ENCODE data around the gene ADA.
"Not testable (repeated sequence)": the region's sequence is repeated elsewhere in the genome, so short reads cannot be mapped to it uniquely, and the experiment has no call there.

The ADA gene

DNA sequence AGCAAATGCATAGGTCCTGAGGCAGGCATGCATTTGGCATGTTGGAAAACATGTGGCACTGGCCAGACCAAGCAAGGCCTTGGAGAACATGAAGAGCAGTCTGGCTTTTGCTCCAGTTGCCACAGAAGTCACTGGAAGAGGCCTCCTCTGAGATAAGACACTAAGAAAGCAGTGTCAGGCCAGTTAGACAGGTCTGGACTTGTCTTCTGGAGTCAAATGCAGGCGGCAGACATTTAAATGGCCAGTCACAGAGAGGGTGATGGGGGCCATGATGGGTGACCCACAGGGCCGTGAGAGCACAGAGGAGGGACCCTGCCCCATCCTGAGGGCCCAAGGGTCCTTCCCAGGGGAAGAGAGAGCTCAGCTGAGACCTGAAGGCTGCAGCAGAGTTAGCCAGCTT is 26.7 kb upstream of the ADA start:
- DNase-seq: peak; percentile 63 to 64

DNA sequence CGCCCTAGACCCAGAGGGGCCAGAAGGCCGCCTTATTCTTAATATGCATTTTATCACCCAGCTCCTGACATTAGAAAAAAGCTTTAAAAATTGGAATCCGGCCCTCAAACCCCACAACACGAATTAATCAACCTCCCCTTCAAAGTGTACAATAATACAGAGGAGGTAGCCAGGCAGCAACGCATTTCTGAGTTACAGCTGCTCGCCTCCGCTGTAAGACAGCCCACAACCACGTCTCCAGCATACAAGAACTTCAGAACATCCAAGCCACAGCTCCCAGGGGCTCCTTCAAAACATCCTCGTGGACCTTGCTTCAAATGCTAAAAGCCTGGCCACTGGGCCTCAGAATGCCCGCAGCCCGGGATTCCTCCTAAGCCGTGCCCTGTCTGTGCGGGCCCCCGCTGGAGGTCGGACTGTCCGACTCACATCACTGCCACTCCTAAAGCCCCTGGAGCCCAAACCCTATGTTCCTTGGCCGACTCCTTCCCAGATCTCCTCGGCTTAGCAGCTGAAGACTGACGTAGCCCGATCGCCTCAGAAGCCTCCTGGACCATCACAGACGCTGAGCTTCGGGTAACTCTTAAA is 20.9 kb upstream of the ADA start:
- not testable (repeated sequence) for DNase-seq

DNA sequence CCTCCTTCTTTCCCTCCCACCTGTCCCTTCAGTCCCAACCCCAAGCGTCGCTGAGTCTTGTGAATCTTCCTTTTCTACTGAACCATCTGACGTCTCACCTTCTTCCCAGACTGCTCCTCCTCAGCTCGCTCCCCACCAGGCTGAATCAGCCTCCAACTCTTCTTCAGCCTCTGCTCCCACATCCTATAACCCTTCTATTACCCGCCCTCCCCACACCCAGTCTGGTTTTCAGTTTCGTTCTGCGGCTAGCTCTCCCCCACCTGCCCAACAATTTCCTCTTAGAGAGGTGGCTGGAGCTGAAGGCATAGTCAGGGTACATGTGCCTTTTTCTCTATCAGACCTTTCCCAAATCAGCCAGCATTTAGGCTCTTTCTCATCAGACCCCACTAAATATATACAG is 20.0 kb upstream of the ADA start:
- not testable (repeated sequence) for DNase-seq

DNA sequence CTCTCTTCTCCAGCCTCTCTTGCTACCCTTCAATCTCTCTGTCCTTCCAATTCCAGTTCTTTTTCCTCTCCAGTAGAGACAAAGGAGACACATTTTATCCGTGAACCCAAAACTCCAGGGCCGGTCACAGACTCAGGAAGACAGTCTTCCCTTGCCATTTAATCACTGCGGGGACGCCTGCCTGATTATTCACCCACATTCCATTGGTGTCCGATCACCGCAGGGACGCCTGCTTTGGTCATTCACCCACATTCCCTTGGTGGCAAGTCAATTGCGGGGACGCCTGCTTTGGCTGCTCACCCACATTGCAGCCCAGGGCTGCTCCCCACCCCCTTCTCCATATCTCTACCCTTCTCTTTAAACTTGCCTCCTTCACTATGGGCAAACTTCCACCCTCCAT is 19.4 kb upstream of the ADA start:
- DNase-seq: not testable (repeated sequence)

DNA sequence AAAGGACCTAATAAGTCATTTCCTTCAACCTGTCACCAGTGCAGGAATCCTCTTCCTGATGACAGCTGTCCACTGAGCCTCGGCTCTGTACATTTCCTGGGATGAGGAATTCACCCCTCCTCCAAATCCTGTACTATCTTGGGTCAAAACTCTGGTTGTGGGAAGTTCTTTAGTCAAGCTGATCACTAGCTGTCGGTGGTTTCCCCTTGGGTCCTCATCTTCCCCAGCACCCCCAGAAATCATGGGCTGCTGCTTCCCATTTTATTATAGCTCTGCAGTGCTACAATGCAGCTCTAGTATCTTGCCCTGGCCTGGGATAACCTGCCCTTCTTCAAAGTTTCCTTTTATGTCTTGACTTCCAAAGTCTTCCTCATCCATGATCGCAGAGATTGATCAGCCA is 14.6 kb upstream of the ADA start:
- DNase-seq: no peak

DNA sequence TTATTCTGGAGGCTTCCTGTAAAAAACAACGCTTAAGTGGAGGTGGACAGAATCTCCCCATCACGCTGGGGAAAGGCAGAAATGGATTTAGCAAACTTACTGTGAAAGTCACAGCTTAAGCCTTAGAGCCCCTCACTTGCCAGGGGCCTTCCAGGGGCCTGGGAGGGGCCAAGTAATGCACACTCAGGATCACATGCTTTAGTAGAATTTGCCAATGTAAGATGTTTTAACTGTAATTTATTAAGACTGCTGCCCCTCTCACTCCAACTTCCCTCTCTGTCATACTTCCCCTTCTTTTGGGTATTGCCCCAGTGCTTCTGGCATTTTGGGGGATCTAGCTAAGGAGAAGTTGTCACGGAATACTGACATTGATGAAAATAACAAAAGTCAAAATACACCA is 12.6 kb upstream of the ADA start:
- DNase-seq: no peak

DNA sequence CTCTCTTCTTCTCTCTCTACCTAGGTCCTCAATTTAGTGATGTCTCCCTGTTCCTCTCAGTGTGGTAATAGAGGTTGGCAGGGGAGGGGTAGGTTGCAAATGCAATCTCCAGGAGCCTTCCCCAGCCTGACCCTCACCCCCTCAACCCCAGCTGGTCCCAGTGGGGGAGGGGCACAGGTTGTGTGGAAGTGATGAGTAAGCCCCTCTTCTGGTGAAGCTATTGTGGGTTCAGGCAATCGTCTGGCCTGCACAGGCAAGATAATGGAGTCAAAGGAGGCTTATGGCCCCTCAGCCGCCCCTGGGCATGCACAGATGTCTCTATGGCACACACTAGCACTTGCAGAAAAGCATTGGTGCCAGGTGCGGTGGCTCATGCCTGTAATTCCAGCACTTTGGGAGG is 10.8 kb upstream of the ADA start:
- no peak for DNase-seq

DNA sequence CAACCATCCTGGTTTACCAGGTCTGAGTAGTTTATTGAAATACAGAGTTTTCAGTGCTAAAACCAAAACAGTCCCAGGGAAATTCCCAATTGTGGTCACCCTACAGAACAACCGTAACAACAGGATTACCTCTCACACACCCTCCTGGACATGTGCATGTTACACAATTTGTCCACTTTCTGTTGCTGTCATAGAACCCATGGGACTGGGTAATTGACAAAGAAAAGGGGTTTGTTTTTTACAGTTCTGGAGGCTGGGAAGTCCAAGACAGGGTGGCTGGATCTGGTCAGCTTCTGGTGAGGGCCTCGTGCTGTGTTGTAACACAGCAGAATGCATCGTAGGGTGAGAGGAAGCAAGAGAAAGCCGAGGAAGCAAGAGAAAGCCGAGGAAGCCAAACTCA is 9.1 kb upstream of the ADA start:
- DNase-seq: no peak

DNA sequence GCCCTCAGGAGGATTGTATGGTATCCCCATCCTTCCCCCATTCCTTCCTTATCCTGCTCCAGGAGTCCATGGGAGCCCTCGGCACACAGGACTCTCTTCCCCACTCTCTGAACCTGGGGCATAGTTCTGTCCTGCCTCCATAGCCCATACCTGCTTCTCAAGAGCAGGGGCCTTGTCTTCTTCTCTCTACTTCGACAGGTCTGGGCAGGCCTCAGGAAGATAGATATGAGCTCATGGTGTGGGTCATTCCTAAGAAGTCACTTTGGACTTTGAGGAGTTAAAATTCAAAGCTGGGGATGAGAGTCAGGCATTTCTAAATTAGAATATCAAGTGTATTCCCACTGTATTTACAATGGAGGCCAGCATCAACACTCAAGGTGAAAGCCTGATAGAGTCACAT is 8.4 kb upstream of the ADA start:
- DNase-seq: no peak

DNA sequence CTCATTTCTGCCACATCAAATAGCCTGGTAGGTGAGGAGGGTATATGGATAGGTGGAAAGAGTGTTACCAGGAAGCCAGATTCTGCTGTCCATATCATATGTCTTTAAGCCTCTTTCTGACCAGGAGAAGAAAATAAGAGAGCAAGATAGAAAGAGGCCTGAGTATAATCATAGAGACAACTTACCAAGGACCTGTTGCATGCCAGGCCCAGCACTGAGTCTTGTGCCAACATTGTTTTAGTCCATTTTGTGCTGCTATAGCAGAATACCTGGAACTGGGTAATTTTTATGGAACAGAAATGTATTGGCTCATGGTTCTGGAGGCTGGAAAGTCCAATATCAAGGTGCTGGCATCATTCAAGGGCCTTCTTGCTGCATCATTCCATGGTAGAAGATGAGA is 7.3 kb upstream of the ADA start:
- DNase-seq: no peak

DNA sequence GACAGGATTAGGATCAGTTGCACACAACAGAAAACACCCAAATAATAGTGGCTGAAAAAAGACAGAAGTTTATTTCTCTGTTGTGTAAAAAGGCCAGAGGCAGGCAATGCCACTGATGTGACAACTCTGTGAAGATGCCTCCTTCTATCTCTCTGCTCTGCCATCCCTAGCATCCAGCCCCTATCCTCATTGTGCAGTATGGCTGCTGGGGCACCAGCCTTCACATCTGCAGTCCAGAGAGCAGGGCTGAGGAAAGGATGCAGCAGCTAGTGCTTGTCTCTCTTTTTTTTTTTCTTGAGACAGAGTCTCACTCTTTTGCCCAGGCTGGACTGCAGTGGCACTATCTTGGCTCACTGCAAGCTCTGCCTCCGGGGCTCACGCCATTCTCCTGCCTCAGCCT is 6.4 kb upstream of the ADA start:
- no peak for DNase-seq

DNA sequence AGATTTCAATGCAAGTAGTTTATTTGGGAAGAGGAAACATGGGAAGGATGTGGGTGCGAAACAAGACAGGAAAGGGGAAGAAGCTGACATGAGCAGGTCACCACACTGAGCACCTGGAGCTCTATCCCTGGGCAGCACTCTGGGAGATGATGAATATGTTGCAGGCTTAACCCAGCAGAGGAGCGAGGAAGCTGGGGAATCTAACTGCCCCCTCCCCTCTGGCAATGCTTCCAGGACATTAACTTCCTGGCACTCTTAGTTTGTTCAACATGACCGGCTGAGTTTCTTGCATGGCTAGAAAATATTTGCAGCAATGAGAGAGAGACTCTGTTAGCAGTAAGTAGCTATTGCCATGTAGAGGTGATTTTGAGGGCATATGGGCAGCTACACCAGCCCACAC is 4.9 kb upstream of the ADA start:
- DNase-seq: no peak

DNA sequence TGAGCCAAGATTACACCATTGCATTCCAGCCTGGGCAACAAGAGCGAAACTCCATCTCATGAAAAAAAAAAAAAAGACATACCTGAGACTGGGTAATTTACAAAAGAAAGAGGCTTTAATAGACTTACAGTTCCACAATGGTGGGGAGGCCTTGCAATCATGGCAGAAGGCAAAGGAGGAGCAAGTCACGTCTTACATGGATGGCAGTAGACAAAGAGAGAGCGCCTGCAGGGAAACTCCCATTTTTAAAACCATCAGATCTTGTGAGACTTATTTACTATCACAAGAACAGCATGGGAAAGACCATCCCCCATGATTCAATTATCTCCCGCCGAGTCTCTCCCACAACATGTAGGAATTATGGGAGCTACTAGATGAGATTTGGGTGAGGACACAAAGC is 2.7 kb upstream of the ADA start:
- DNase-seq: not testable (repeated sequence)

DNA sequence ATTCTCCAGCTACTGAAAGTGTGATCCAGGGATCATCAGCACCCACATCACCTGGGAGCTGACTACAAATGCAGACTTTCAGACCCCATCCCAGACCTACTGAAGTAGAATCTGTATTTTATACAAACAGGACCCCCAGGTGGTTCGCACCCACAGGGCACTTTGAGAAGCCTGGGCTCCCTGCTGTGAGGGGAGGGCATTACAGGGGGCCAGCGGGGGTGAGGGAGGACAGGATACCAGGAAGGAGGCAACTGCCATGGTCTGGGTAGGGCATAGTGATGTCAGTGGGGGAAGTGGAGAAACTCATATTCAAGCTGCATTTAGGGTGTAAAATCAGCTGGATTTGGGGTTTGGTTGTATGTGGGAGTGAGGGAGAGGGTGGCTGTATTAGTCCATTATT is 2.0 kb upstream of the ADA start:
- no peak for DNase-seq

DNA sequence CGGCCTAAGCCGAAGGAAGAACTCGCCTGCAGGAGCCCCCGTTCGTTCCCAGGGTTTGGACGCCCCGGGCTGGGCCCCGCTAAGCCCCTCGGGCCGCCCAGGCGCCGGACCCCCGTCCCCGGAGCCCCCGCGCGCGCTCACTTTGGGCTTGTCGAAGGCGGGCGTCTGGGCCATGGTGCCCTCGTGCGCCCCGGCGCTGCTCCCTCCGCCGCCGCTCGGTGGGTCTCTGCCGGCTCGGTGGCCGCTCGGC is 140 bp downstream of the ADA start:
- DNase-seq: no peak

DNA sequence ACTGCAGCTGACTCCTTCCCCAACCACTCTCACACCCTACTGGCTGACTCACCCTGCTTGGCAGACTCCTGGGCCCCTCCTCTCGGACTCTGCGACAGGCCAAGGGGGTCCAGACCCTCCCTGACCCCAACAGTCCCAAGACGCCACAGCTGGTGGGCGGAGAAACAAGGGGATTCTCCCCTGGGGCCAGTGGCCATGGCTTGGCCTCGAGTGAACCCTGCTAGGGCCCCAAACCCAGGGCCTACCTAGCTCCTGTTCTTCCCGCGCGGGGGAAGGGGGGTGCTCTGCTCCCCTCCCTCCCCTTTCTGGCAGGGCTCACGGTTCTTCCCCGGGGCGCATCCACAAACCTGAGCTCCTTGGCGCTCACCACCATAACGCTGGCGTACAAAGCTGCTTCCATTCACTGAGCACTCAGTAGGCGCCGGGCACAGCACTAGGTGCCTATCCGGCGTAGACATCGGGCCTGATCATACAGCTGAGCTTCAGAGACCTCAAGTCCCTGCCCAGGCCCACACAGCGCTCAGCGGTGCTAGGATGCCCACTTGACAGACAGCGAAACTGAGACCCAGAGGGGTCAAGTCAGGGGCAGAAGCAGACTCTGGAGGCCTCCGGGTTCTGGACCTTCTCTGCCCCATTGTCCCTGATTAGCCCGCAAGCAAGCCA is 597 bp downstream of the ADA start:
- DNase-seq: peak in 1 of 2 experiments; percentile 38

DNA sequence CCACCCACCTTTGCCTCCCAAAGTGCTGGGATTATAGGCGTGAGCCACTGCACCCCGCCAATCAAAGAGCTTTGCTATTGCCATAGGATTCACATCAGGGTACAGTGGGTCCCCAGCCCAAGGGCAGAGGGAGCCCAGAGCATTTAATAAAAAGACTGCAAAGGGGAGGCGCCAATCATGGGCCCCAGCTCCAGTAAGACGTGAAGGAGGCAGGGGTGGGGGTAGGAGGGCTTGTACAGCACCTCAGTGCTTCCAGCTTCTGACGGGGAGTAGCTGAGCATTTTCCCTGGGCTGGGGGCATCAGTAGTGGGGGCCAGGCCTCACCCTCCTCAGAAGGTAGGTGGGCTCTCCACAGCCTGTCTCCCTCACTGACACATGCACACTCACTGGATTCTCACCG is 1.5 kb downstream of the ADA start:
- no peak for DNase-seq

DNA sequence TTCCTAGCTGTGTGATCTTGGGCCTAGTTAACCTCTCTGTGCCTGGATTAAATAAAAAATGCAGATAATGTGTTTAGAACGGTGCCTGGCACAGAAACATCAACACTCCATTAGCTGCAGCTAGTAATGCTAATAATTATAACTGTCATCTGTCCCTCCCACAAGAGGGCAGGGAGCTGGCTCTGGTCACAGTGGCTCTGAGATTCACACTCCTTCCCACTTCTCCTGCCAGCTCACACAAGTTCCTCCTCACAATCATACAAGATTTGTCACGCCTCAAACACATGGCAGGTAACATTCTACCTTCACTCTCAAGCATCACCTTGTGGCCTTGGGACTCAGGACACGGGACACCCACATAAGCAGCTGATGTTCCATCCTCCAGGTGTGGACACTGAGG is 2.4 kb downstream of the ADA start:
- DNase-seq: no peak

DNA sequence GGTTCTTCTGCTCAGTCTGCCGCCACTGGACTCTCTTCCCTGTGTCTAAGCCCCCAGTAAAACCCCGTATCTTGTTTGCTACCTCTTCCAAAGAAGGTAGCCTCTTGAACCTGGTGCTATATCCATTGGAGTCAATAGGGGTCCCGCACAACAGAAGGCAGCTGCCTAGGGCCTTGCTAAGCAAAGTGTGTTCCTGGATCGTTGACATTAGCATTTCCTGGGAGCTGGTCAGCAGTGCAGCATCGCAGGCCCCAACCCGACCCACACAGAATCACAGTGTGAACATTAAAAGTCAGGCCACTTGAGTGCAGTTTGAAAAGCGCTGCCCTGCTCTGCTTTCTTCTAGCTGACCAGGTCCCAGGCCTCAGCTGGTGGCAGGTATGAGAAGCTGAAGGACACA is 2.9 kb downstream of the ADA start:
- peak; percentile 7 to 33 for DNase-seq

DNA sequence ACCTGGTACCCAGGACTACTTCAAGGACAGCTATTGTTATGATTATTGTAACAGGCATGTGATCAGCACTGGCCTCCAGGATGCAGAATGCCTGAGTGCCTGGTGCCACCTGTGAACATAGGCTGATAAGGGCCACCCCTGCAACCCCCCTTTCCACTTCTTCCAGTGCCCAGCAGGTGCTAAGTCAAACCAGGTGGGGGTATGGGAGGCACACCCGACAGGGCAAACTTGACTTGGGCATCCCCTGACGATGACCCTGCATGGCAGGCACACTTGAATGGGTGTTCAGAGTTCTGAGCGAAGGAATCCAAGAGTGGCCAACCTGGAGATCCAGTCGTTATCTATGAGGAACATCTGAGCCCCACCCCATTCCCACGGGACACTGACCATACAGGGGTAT is 3.4 kb downstream of the ADA start:
- no peak for DNase-seq

DNA sequence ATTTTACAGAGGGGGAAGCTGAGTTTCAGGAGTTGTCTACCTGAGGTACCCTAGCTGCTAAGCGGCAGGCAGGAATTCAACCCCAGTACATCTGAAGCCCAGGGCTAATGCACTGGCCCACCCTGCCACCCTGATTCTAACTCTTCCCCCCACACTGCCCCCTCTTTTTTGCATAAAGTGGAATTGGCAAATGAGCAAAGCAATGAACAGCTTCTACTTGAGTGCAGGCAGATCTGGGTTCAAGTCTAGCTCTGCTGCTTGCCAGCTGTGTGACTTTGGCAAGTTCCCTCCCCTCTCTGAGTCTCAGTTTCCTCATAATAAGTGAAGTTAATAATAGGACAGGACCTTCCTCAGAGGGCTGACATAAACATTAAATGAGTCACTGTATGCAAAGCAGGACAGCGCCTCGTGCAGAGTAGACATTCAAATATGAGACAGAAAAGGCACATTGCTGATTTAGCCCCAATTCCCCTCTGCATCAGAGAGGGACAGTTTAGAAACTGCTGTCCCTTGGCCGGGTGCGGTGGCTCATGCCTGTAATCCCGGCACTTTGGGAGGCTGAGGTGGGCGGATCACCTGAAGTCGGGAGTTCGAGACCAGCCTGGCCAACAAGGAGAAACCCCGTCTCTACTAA is 4.7 kb downstream of the ADA start:
- peak; percentile 43 to 76 for DNase-seq

DNA sequence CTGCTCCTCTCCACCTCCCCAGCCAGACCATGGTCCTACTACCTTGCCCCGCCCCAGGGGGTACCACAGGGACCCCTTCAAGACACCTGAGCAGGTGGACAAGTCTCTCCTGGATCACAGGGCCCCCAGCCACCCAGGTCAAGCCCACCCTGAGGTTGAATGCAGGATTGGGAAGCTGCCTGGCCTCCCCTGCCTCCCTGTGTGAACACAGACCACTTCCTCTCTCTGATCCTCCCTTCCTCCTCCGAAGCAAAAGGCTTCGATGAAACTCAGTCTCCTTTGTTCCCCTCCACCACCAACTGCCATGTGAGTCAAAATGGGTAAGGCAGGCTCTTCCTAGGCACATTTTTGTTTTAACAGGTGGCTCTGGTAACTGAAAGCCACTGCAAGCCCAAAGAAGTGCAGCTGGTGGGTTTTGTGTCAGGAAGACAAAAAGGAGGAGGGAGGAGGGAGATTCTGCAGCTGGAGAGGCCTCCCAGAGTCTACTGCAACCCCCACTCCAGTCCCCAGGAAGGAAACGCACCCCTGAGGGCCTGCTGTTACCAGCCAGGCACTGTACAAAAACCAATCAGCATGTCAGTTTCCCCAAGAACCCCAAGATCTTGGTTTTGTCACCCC is 5.4 kb downstream of the ADA start:
- peak; percentile 22 to 50 for DNase-seq

DNA sequence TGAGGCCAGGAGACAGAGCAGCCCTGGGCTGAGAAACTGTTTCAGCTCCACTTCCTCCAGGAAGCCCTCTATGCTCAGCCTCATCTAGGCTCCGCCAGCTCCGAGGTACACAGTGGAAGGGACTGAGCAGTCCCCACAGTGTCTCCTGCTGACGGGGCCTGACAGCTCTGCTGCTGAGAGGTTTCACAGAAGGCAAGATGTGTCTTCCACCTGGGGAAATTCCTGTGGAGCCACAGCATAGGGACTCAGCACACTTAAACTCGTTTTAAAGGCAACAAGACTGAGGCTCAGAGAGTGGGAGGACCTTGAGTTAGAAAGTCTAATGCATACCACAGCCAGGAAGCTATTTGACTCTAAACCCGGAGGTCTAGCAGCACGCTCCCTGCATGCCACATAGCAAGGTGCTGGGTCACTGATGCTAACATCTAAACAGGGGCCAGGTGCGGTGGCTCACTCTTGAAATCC is 6.8 kb downstream of the ADA start:
- DNase-seq: no peak

DNA sequence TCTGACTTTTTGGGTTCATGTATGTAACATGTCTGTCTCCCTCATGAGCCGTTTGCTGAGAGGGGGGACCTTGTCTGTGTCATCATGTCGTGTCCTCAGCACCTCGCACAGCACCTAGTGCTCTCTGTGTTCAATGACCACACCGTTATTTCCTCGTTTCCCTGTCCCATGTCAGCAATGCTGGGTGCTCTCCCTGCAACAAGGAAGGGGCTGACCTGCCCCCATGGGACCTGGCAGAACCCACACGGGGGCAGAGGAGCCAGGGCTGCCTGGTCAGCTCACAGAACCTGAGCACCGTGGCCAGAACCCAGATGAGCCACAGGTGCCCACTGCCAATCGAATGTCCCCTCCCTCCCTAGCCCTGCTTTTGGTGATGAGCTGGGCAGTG is 7.3 kb downstream of the ADA start:
- no peak for DNase-seq
